CMK (cell line): ENCODE results near the gene TEAD3.
"Not testable (repeated sequence)": the region's sequence is repeated elsewhere in the genome, so short reads cannot be mapped to it uniquely, and the experiment has no call there.

Source experiments
- DNase-seq: peaks from one replicate; pipeline ENCODE4 v3.0.0-alpha.2; 2010; ENCODE audit warnings: low read depth

TEAD3 gene

DNA sequence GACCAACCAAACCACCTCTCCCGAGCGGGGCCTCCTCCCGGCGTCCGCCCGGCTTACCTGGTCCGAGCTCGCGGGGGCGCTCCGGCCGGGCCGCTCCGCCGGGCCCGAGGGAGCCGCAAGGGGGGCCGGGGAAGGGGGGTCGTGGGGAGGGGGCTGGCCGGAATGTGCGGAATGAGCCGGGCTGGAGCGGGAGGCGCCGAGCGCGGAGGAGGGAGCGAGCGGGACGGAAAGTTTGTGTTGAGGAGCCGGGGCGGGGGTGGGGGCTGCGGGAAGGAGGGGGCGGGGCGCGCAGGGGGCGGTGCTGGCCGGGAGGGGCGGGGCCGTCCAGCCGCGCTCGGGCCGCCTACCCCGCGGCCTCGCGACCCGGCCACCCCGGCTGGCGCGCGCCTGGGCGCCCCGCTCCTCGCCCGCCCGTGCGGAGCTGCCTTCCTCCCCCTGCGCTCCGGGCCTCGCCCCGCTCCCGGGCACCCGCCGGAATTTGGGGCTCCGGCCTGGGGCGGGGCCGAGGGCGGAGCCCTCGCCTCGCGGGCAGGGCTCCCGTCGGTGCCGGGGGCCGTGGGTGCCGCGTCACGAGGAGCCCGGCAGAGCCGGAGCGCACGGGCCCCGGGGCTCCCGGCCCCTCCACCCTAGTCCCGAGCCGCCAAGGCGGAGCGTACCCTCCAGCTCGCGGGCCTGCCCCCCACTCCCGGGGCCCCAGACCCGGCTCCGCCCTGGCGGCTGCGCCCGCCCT lies at the start of gene TEAD3:
Gene TEAD3, minus strand, starts transcription at position 239 of the 730 bp plus-strand sequence.
- no peak for DNase-seq

- no peak for DNase-seq
These were observed 48.0 kb upstream of the TEAD3 start for GRCh38 chr6:35544769-35545361.

DNA sequence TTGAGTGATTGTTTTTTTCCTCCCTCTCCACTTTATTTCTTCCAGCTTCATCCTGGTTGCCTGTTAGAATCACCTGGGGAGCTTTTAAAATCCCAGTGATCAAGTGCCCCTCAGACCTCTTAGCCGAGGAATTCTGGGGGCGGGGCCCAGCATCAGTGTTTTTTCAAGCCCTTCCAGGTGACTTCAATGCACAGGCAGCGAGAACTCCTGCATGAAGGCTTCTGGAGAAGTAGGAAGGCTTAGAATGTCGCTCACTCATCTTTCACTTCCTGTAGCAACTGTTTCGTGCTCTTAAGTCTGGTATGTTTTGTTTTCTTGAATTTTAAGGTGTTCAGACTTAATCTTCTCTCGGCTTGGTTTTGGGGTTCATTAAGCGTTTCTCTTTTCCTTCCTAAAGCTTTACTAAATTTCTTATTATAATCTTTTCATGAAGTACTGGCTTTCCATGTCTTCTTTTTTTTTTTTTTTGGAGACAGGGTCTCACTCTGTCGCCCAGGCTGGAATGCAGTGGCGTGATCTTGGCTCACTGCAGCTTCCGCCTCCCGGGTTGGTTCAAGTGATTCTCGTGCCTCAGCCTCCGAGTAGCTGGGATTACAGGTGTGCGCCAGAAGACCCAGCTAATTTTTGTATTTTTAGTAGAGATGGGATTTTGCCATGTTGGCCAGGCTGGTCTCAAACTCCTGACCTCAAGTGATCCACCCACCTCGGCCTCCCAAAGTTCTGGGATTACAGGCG lies 46.7 kb upstream of the TEAD3 start:
- no peak for DNase-seq

DNA sequence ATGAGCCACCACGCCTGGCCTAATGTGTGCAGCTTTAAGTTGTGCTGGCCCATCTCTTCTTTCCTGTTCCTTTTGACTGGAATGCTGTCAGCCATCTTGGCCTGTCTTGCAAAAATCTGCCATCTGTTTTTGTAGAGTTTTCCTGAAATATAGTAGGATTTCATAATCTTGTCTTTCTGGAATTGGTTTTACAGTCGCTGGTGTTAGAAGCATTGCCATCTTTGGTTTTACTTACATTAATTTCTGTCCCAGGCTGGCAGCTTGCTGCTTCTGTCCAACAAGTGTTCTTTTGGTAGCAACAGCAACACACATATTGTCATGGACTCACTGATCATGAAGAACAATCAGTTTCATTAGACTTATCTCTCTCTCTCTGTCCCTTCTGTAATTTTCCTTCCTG lies 45.0 kb upstream of the TEAD3 start:
- DNase-seq: no peak

DNA sequence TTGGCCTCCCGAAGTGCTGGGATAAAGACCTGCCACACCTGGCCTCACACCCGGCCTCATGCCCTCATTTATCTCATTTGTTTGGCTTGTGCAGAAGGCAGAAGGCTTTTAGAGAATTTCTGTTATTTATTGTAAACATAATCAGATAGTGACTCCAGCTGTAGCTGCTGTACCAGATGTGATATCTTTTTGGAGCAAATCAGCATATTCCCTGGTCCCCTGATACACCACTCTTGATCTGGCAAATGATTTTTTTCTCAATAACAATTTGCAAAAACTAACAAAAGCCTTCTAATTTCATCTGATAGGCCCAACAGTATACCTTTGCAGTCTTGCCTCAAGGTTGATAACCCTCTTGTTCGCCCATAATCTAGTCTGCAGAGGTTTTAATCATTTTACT lies 42.3 kb upstream of the TEAD3 start:
- DNase-seq: no peak

DNA sequence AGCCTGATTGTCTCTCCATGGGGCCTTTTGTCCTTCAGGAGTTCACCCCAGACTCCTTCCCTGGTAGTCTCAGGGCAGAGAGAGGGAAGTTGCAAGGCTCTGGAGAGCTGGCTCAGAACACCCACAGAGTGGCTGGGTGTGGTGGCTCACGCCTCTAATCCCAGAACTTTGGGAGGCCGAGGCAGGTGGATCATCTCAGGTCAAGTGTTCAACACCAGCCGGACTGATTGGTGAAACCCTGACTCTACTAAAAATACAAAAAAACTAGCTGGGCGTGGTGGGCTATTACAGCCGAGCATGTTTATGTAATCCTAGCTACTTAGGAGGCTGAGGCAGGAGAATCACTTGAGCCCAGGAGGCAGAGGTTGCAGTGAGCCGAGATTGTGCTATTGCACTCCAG lies 39.0 kb upstream of the TEAD3 start:
- DNase-seq: not testable (repeated sequence)

GRCh38 chr6:35534407-35535170 lies 37.7 kb upstream of the TEAD3 start:
- DNase-seq: no peak

- DNase-seq: no peak
These were observed 37.1 kb upstream of the TEAD3 start for GRCh38 chr6:35533981-35534380.

GRCh38 chr6:35532126-35532525 lies 35.2 kb upstream of the TEAD3 start:
- no peak for DNase-seq

DNA sequence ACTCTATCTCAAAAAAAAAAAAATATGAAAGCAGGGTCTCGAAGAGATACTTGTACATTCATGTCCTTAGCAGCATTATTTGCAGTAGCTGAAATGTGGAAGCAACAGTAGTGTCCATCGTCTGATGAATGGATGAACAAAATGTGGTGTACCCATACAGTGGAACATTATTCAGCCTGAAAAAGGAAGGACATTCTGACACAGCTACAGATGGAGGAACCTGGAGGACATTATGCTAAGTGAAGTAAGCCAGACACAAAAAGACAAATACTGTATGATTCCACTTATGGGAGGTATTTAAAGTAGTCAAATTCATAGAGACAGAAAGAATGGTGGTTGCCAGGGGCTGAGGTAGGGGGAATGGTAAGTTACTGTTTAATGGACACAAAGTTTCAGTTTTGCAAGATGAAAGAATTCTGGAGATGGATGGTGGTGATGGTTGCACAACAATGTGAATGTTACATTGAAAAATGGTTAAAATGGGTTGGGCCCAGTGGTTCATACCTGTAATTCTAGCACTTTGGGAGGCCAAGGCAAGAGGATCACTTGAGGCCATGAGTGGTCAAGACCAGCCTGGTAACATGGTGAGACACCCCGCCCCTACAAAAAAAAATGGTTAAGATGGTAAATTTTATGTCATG lies 27.6 kb upstream of the TEAD3 start:
- DNase-seq: no peak

DNA sequence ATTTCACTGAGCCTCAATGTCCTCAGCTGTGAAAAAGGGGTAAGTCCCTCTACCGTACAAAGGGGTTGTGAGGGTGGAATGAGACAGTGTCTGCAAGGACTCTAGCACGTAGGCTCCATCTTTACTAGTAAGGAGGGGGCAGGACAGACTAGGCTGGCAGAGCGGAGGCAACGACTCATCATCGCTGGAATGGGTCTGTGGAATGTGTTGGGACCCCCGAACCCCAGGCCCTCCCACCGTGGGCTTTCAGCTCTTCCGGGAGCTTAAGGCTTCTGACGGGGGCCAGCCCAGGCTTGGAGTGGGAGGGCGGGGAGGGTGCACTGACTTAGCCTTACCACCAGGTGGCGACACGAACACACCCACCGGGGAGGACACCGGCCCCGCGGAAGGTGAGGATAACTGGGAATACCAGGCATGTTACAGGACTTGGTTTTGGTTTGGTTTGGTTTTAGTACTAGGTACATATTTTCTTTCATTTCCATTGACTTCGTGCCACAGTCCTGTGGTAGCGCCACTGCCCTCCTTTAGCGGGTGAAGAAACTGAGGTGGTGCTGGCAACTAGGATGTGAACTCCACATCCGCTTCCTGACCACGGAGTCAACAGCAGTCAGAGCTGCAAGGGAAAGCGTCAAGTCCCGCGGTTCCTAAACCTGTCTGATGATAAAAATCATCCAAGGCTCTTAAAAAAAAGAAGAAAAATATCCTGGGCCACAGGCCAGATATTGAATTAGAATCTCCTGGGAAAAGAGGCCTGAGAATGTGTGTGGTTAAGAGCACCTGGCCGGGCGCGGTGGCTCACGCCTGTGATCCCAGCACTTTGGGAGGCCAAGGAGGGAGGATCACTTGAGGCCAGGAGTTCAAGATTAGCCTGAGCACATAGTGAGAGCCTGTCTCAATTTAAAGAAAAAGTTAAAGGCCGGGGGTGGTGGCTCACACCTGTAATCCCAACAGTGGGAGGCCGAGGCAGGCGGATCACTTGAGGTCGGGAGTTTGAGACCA lies 26.1 kb upstream of the TEAD3 start:
- peak; percentile 44 for DNase-seq

GRCh38 chr6:35522151-35522550 lies 25.3 kb upstream of the TEAD3 start:
- no peak for DNase-seq

DNA sequence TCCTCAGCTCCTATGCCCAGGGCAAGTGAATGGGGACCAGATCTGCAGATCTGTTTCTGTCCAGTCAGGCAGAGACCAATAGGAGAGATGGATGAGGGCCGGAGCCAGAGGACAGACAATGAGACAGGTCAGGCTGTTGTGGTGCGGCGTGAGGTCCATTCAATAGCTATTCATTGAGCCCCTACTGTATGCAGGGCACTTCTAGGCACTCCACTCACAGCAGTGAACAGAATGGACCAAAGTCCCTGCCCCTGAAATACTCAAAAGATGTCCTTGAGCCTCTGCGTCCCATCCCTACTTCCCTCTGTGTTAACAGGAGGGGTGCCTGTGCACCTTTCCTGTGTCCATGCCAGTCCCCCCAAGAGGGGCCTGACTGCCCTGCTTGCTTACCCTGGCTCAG lies 24.4 kb upstream of the TEAD3 start:
- DNase-seq: no peak

GRCh38 chr6:35519313-35520015 lies 22.6 kb upstream of the TEAD3 start:
- DNase-seq: no peak

- DNase-seq: no peak
These were observed 21.9 kb upstream of the TEAD3 start for GRCh38 chr6:35518566-35519312.

GRCh38 chr6:35517978-35518377 lies 21.1 kb upstream of the TEAD3 start:
- not testable (repeated sequence) for DNase-seq

- DNase-seq: no peak
These were observed 19.8 kb upstream of the TEAD3 start for GRCh38 chr6:35516712-35517111.

DNA sequence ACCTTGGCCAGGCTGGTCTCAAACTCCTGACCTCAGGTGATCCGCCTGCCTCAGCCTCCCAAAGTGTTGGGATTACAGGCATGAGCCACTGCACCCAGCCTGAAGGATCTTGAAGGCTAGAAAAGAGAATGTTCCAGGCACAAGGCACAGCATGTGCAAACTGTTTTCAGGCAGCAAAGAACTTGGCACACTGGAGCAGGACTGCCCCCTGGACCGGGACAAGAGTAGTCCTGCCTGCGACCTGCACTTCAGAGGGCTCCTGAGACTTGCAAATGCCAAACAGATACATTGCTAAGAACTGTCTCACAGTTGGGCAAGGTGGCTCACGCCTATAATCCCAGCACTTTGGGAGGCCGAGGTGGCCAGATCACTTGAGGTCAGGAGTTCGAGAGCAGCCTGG lies 19.1 kb upstream of the TEAD3 start:
- DNase-seq: not testable (repeated sequence)

GRCh38 chr6:35514587-35514986 lies 17.7 kb upstream of the TEAD3 start:
- DNase-seq: no peak
